Liver (tissue), 3 donors: ENCODE results near the gene FOXRED2.

Experiments
- CTCF ChIP-seq: fragments of 150-350 bp; IDR thresholded peaks from 2 replicates; pipeline ENCODE4 v1.5.1; 2017; ENCODE audit warnings: improper control_type of control experiment, low read depth, low read length; ENCODE audit not compliant: missing input control
- GABPA ChIP-seq, 2 donors: IDR thresholded peaks in 1 of 2; conservative IDR thresholded peaks in 1 of 2; 2 replicates each; pipeline ENCODE4 v1.6.1; 2016; ENCODE audit warnings: antibody characterized with exemption in 2 of 2, mild to moderate bottlenecking in 1 of 2, moderate library complexity in 1 of 2
- MAX ChIP-seq: IDR thresholded peaks from 2 replicates; pipeline ENCODE4 v1.6.1; 2016; ENCODE audit warnings: antibody characterized with exemption
- RAD21 ChIP-seq, 2 donors: IDR thresholded peaks; 2 replicates each; pipeline ENCODE4 v1.6.1; 2016; ENCODE audit warnings: antibody characterized with exemption in 2 of 2, mild to moderate bottlenecking in 2 of 2
- SP1 ChIP-seq: IDR thresholded peaks from 2 replicates; pipeline ENCODE4 v1.6.1; 2018; ENCODE audit warnings: antibody characterized with exemption, mild to moderate bottlenecking
- TAF1 ChIP-seq: conservative IDR thresholded peaks from 2 replicates; pipeline ENCODE4 v1.6.1; 2016; ENCODE audit warnings: antibody characterized with exemption, mild to moderate bottlenecking
- YY1 ChIP-seq: IDR thresholded peaks from 2 replicates; pipeline ENCODE4 v1.6.1; 2016; ENCODE audit warnings: antibody characterized with exemption, mild to moderate bottlenecking
- ZBTB33 ChIP-seq: IDR thresholded peaks from 2 replicates; pipeline ENCODE4 v1.6.1; 2016; ENCODE audit warnings: antibody characterized with exemption
- donor health status: healthy.
- donor health status: healthy.

- no peak for TF ChIP-seq CTCF
- TF ChIP-seq SP1 = no peak
- no peak for TF ChIP-seq YY1
- no peak for TF ChIP-seq RAD21 (IDR thresholded peaks at IDR 0.05)
- no peak for TF ChIP-seq TAF1
- TF ChIP-seq GABPA (IDR thresholded peaks at IDR 0.05 in 1 of 2, conservative IDR thresholded peaks at IDR 0.05 in 1 of 2) = no peak
- no peak for TF ChIP-seq ZBTB33
- no peak for TF ChIP-seq MAX
These were observed 39.6 kb downstream of the FOXRED2 start for GRCh38 chr22:36467042-36467810.
